NCI-H128 (cell line): Measurements from ENCODE around the gene PXYLP1.
"Not testable (repeated sequence)": the region's sequence is repeated elsewhere in the genome, so short reads cannot be mapped to it uniquely, and the experiment has no call there.

Source experiments
- DNase-seq: peaks from one replicate; lab custom pipeline; 2025; ENCODE audit not compliant: unreplicated experiment; lab: John Stamatoyannopoulos, UW

Gene PXYLP1, protein sequence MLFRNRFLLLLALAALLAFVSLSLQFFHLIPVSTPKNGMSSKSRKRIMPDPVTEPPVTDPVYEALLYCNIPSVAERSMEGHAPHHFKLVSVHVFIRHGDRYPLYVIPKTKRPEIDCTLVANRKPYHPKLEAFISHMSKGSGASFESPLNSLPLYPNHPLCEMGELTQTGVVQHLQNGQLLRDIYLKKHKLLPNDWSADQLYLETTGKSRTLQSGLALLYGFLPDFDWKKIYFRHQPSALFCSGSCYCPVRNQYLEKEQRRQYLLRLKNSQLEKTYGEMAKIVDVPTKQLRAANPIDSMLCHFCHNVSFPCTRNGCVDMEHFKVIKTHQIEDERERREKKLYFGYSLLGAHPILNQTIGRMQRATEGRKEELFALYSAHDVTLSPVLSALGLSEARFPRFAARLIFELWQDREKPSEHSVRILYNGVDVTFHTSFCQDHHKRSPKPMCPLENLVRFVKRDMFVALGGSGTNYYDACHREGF

DNA sequence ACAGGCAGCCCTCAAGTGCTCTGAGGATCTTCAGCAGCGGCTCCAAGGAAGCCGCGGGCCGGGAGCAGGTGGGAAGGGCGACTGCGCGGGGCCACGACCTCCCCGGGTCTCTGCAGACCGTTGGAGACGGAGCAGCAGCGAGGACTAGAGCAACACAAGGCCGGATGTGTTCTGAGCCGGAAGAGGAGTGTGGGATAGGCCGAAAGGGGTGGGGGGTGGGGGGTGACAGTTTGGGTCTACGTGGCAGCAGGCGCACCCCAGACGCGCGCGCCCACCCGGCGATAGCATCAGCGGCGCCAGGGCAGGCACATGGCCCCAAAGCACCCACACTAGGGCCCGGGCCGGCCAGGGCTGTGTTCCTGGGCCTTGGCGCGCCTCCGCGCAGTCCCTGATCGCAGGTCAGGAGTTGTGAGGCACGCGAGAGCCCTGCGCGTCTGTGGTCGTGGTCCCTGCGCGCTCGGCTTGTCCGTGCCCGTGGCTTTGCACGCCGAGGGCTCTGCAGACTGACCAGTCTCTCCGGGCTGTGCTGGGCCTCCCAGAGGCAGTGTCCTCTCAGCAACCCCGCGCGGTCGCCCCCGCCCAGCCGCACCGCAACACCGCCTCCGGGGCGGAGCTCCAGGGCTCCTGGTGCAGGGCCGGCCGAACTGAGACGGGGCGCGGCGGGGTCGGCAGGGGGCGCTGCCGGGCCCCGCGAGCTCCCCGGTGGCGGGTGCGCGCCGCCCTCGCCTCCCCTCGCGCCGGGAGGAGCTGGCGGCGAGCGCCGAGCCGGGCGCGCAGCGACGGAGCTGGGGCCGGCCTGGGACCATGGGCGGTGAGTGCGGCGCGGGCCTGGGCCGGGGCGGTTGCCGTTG is at the start of gene PXYLP1:
PXYLP1 (plus strand) TSS at position 725 of the 851 bp plus-strand sequence. CDS start 28,351 bp downstream, outside the sequence.
- DNase-seq = peak; percentile 75

DNA sequence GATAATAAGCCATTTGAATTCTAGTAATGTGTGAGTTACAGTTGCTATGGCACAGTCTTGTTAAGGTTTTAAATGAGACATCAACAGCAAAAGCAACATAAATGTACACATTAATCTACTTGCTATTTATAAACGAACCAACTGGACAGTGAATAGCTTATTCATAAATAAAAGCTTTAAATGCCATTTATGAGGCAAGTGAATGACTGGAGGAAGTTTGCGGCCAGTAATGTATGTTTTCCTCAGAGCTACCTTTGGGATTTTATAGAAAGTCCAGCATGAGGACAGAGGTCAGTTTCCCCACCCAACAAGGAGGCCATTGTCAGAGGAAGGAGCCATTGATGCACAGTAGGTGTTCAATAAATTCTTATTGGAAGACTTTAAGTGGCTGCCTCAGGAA is 48.0 kb upstream of the PXYLP1 start:
- DNase-seq = no peak

DNA sequence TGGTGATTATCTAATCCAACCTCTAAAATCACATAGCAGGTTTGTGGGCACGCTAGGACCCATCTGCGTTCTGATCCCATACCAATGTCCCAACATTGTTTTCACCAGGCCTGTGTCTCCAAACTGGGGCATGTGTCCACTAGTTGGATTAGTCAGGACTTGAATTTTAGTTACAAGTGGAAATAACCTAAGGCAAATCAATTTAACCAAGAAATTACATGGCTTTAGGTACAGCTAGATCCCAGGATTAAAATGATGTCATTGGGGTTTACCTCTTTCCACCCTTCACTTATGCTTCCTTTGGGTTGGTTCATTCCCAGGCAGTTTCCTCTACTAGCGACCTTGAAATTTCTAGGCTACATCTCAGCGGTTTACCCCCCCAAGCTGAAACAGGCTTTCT is 47.2 kb upstream of the PXYLP1 start:
- no peak for DNase-seq

DNA sequence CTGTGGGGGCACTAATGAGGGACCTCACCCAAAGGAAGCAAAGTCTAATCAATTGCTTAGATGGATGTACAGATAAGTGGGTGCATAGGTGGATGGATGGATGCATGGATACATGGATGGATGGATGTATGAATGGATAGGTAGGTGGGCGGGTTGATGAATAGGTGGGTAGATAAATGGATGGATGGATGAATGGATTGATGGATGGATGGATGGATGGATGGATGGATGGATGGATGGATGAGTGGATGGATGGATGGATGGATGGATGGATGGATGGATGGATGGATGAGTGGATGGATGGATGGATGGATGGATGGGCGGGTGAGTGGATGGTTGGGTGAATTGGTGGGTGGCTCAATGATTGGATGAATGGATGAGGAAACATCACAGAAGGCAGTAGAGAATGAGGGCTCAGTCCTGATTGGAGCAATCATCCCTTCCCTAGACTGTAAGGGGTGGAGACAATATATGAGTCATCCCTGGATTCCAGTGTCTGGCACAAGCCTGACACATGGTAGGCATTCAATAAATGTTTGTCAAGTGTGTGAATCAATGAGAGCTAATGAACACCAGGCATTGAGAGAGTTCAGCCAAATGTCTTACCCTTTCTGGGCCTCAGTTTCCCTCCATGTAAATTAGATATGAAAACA is 40.4 kb upstream of the PXYLP1 start:
- no peak for DNase-seq

DNA sequence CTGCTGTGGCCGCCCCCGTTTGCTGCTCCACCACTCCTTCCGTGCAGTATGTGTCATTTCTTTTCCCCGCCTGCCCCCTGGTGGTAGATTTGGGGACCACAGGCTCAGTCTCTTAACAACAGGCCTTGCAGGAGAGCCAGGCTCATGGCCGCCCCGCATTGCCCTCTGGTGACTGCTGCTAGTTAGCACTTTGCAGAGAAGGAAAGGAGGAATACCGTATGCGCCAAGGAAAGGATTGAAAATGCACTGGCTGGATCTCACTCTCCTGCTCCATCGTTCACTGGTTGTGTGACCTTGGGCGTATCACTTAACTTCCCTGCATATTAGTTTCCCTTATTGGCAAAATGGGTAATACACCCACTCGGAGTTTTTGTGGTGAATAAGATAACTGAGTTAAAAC is 39.3 kb upstream of the PXYLP1 start:
- DNase-seq = peak; percentile 81

DNA sequence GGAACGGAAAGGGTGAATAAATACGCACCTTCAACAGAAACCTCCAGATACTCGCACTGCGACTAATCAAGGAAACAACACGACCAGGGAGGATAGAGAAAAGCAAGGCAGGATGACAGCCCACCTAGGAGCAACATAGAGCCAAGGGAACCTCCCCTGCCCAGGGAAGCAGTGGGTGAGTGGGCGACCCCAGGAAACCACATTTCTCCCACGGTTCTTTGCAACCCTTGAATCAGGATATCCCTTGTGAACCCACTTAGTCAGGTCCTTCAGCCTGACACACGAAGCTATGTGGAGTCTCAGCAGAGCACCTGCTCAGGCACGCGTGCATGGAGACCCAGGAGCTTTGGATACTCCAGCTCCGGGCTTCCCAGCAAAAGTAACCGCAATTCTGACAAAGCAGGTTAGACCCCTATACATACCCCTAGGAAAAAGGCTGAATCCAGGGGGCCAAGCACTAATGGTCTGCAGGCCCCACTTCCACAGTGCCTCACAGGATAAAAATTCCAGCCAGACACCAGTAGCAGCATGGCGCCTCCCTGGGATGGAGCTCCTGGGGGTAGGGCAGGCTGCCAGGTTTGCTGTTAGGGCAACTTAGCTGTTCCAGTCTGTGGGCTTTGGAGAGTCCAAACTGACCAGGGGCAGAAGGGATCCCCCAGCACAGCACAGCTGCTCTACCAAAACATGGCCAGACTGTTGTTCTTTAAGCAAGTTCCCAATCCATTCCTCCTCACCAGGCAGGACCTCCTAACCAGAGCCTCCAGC is 38.4 kb upstream of the PXYLP1 start:
- no peak for DNase-seq

DNA sequence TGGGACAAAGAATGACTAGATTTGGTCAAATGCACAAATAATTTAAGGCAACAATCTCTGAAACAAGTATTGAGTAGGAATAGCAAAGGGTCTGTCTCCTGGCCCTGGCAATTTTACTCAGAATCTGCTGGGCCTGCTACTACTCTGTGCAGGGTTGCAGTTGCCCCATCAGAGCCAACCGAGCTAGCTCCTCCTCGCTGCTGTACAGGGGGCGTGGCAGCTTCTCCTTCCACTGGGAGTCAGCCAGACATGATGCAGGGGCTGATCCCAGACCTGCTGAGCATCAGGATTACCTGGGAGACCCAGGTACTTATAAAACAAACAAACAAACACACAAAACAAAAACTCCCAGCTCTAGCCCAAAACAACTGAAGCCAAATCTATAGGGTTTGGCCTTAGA is 30.5 kb upstream of the PXYLP1 start:
- no peak for DNase-seq

DNA sequence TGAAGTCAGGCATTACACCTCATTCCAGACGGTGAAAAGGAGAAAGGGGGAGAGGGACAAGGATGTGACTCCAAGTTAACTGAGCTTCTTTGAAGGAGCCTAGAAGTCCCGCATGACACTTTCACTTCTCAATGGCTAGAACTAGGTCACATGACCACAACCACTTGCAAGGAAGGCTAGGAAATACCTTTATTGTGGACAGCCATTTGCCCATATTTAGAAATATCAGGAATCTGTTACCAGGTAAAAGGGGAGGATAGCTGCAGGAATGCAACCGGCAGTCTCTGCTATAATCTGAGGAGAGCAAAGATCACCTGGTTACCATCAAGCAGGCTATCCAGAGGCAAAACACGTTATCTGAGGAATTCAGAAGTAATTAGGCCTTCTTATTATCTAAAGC is 28.9 kb upstream of the PXYLP1 start:
- DNase-seq = no peak

DNA sequence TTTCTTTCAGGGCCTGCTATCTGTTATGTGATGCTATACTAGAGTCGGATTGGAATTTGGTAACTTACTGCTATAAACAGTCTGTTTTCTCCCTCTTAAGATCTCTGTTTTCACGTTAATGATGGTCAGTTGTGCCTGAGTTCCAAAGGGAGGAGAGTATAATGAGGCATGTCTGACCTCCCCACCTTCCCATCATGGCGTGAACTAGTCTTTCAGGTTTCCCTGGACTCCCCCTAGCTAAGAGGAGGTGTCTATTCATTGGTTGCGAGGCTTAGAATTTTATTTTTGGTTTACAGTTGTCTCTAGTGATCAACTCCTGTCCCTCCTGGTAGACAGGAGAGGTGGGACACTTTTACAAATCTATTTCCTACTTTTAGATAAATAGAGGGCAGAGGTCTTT is 27.8 kb upstream of the PXYLP1 start:
- DNase-seq = no peak

DNA sequence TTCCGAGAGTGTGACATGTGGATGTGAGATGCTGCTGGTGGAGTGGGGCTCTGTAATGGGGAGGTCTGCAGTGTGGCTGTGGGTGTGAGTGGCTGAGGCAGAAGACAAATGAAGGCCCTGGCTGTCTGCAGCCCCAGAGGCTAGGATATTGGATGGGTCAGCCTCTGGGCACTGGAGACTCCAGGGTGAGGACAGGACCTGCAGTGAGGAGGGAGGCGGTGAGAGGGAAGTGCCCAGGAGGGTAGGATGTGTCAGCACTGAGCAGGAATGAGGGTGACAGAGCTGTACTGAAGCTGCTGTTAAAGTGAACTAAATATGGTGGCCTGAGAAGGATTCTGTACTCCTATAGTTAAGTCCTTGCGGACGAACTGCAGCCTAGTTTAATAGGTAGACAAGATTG is 27.3 kb upstream of the PXYLP1 start:
- no peak for DNase-seq

DNA sequence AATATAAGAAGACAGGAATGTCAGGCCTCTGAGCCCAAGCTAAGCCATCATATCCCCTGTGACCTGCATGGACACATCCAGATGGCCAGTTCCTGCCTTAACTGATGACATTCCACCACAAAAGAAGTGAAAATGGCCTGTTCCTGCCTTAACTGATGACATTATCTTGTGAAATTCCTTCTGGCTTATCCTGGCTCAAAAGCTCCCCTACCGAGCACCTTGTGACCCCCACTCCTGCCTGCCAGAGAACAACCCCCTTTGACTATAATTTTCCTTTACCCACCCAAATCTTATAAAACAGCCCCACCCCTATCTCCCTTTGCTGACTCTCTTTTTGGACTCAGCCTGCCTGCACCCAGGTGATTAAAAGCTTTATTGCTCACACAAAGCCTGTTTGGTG is 20.3 kb upstream of the PXYLP1 start:
- DNase-seq = not testable (repeated sequence)

DNA sequence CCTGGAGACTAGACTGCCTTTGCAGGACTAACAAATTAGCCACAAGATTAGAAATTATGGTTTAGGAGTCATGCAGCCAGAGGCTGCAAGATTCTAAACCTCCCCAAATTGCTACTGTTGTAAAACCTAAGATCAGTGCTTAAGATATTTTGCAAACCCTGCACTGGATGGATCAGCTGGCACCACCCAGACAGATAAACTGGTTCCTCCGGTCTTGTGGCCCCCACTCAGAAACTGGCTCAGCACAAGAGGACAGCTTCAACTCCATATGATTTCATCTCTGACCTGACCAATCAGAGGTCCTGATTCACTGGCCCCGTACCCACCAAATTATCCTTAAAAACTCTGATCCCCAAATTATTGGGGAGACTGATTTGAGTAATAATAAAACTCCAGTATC is 19.5 kb upstream of the PXYLP1 start:
- DNase-seq = no peak

DNA sequence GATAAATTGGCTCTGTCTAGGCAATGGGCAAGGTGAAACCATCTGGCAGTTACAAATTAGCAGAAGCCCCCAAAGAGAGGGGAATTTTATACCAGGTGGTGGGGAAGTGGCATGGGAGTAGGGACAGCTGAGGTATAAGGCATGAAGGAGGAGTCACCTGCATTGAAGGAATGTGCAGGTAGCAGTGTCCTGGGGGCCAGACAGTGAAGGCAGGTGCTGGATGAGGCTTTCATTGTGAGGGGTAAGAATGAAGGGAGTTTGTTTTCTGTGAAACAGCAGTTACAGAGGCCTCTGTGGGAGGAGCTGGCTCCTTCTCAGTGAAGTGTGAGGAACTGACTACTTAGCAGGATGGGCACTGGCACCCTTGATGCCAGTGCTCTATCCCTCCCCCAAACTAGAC is 19.1 kb upstream of the PXYLP1 start:
- no peak for DNase-seq

DNA sequence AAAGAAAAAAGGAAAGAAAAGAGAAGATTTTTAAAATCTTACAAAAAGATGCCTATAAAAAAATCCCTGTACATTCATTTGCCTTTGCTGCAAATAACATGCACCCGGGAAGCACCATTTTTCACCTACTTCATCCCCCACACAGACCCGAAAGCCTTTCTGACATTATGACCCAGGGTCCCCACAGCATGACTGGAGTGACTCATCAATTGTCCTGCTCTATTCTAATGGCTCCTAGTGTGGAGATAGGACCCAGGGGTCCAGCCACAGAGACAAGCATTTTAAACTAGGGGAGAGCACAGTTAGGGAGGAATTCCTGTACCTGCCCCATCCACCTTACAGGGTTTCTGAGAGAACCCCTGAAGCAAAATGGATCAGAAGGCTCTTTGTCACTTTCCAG is 14.7 kb upstream of the PXYLP1 start:
- DNase-seq = no peak

DNA sequence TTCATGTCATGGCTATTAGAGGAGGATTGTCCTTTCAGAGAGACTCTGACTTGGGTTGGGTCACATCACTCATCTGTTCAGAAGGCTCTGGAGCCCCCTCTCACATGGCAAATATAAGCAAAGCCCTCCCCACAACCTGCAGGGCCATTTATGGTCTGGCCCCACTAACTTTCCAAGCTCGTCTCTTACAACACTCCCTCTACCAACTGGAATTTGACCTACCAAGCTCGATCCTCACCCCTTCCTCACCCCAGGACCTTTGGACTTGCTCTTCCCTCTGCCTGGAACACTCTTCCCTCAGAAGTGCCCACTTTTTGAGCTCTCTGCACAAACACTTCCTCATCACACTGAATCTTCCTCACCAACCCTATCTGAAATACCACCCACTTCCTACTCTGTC is 14.2 kb upstream of the PXYLP1 start:
- DNase-seq = no peak

DNA sequence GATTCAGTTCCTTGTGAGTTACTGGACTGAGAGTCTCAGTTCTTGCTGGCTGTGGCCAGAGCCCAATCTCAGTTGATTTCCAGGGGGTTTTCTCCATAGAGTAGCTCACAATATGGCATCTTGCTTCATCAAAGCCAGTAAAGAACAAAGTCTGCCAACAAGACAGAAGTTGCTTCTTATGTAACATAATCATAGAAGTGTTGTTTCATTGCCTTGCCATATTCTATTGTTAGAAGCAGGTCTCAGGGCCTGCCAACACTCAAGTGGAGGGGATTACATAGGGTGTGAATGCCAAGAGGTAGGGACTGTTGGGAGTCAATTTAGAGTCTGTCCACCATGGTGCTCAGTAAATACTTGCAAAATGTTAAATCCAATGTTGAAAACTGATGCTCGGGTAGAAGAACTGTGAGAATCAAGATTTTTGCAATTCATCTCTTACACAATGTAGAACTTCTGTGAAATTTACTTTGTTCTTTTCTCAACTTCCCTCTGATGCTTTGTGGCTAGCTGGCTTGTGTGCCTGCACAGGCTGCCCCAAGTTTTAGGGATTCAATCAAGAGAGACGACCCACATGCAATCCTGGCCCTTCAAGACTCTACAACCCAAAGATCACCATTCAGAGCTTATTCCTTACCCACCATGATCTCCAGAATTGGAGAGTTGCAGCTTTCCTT is 13.3 kb upstream of the PXYLP1 start:
- DNase-seq = no peak

DNA sequence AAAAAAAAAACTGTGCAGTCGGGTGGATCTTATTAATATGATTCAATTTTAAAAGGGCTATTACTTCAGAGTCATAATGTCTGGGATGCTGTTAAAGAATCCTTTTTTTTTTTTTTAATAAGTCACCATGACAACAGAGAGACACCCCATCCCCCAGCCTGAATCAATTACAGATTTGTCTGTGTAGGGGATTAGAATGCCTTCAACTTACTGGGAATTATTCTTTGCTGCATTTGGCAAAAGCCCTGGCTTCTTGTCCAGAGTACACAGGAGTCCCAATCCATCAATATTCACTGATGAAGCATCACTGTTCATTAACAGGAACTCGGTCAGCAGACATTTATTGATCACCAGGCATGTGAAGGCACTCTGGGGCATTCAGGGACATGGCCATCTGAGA is 12.7 kb upstream of the PXYLP1 start:
- DNase-seq = no peak

DNA sequence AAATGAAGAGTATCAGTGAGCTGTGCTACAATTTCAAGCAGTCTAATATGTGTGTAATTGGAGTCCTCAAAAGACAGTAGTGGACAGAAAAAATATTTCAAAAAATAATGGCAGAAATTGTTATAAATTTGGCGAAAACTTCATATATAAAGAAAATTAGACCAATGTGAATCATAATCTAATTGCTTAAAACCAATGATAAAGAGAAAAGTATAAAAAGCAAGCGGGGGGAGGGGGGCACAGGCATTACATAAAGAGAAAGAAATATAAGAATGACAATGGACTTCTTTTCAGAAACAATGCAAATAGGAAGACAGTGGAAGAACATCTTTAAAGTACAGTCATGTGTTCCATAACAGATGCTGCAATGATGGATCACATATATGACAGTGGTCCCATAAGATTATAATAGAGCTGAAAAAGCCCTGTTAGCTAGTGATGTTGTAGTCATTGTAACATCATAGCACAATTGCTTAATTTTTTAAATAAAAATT is 7.9 kb upstream of the PXYLP1 start:
- no peak for DNase-seq

DNA sequence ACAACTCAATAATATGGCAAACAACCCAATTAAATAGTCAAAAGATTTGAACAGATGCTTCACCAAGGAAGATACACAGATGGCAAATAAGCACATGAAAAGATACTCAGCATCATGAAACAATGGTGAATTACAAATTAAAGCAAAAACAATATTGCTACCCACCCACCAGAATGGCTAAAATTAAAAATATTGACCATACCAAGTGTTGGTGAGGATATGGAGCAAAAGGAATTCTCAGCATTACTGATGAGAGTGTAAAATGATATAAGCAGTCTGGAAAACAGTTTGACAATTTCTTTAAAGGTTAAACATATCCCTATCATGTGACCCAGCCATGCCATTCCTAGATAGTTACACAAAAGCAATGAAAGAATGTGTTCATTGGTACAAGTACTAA is 5.7 kb upstream of the PXYLP1 start:
- DNase-seq = no peak

DNA sequence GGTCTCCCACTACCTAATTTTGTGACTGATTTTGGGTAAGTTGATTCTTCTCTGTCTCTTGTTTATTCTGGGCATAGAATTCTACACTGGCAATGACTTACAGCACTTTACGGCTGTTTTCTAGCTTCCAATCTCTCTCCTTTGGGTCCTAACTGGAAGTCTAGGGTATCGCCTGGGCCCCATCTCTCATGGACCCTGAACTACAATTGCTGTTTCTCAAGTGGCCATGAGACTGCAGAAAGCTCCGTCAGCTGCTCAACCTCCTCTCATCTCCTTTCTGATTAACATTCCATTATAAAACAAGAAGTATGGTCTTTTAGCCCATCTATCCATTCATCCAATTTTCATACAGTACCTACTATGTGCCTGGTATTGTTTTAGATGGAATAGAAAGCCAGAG is 4.4 kb upstream of the PXYLP1 start:
- no peak for DNase-seq
